ENCODE data around the gene DNASE1L1. TPM values are rescaled to one million over a fixed set of nuclear protein-coding genes. Genes with fewer than 3 reads are reported as not detected.

Gene DNASE1L1
- total RNA-seq, 1 donor from 2014 or later, result 35.1 TPM

DNA sequence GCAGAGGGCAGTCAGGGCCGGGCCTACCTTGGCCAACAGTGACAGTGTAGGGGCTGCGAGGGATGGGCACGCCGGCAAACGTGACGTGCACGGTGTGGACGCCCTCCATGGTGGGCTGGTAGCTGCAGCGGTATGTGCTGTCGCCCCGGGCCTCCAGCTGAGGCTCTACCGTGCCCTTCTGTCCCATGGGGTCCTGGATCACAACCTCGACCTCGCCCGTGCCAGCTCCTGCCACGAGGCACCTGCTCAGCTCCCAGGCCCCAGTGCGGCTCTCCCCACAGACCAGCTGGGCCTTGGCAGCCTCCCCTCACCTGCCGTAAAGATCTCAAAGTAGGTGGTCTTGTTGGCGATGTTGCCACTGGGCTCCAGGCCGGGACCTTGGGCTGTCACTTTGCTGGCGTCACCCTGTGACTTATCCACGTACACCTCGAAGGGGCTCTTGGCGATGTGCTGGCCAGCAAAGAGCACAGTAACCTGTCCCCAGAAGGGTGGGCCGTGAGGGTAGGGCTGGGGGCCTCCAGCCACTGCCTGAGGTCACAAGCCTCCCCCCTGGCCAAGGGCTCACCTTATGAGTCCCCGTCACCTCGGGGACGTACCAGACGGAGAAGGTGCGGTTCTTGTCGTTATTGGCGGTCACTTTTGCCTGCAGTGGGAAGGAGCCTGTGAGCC is 42.9 kb downstream of the DNASE1L1 start:
- peak overlapping the region; percentile 90 for H3K4me2 ChIP-seq (ENCODE audit: low read length)
- H3K4me1 Mint-ChIP-seq (ENCODE audit: low read depth, unreplicated experiment), result peaks cover 4% of the 10 kb centered on the region
- peaks cover 95% of the 10 kb centered on the region for H3K79me2 ChIP-seq (ENCODE audit: insufficient read depth, low read length)
- no peak overlapping the region for H3K27ac ChIP-seq (ENCODE audit: low read depth, low read length)
- no peaks in the 10 kb centered on the region for H3K27me3 Mint-ChIP-seq (ENCODE audit: low read depth, unreplicated experiment)
- TF ChIP-seq, protein P1, sequence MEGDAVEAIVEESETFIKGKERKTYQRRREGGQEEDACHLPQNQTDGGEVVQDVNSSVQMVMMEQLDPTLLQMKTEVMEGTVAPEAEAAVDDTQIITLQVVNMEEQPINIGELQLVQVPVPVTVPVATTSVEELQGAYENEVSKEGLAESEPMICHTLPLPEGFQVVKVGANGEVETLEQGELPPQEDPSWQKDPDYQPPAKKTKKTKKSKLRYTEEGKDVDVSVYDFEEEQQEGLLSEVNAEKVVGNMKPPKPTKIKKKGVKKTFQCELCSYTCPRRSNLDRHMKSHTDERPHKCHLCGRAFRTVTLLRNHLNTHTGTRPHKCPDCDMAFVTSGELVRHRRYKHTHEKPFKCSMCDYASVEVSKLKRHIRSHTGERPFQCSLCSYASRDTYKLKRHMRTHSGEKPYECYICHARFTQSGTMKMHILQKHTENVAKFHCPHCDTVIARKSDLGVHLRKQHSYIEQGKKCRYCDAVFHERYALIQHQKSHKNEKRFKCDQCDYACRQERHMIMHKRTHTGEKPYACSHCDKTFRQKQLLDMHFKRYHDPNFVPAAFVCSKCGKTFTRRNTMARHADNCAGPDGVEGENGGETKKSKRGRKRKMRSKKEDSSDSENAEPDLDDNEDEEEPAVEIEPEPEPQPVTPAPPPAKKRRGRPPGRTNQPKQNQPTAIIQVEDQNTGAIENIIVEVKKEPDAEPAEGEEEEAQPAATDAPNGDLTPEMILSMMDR (IDR thresholded peaks at IDR 0.05; ENCODE audit: insufficient read depth, low read depth, low read length), result no peak
- TF ChIP-seq EZH2 (IDR thresholded peaks at IDR 0.05; ENCODE audit: insufficient read depth, low read length), result no peak
- H3K36me3 Mint-ChIP-seq (ENCODE audit: low read depth, unreplicated experiment), result peaks cover 7% of the 10 kb centered on the region
- H3K4me3 Mint-ChIP-seq (ENCODE audit: unreplicated experiment), result no peak overlapping the region
- peaks cover 27% of the 10 kb centered on the region for H3K36me3 ChIP-seq (ENCODE audit: insufficient read depth, low read length)
- H3K9me3 Mint-ChIP-seq (ENCODE audit: unreplicated experiment), result no peaks in the 10 kb centered on the region
- H3K27ac Mint-ChIP-seq (ENCODE audit: unreplicated experiment), result no peak overlapping the region
- FAIRE-seq (no peak), DNase-seq (ENCODE audit: low read depth) (no peak)
- no peak overlapping the region for H2AFZ ChIP-seq (ENCODE audit: low read depth, low read length)
- no peaks in the 10 kb centered on the region for H3K9me3 ChIP-seq (ENCODE audit: insufficient read depth, low read depth, low read length)
- no peak overlapping the region for H3K4me3 ChIP-seq (ENCODE audit: insufficient read depth, low read depth, low read length)
- H3K9ac ChIP-seq (ENCODE audit: low read length), result peak overlapping the region; percentile 95
- H3K4me1 ChIP-seq (ENCODE audit: insufficient read depth, low read length), result peaks cover 22% of the 10 kb centered on the region
- peaks cover 91% of the 10 kb centered on the region for H4K20me1 ChIP-seq (ENCODE audit: insufficient read depth, low read length)
- H3K27me3 ChIP-seq (ENCODE audit: insufficient read depth, low read length), result no peaks in the 10 kb centered on the region

DNA sequence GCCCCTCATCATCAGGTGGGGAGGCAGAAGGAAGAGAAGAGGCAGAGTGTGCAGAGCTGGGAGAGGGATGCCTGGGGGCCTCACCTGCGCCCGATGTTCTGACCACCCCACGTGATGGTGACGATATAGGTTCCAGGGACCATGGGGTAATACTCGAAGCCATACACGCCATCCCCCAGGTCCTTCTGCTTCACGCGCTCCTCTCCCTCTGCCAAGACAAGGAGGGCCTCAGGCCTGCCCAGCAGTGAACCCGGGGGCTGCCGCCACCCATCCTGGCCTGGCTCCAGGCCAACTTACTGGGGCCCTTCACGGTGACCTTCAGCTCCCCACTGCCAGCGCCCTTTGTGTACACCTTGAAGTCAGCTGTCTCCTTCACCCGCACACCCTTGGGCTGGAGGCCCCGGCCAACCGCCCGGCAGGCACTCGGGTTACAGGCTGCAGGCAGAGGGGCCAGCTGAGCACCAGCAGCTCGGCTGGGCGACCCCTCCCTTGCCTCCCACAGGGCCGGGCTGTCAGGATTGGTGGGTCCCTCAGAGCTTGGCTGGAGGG is 43.9 kb downstream of the DNASE1L1 start:
- Histone ChIP-seq H3K4me1 (ENCODE audit: insufficient read depth, low read length) (peaks cover 22% of the 10 kb centered on the region), H2AFZ (ENCODE audit: low read depth, low read length) (no peak overlapping the region), H3K79me2 (ENCODE audit: insufficient read depth, low read length) (peaks cover 92% of the 10 kb centered on the region), H3K4me2 (ENCODE audit: low read length) (peak overlapping the region; percentile 90), H3K9me3 (ENCODE audit: insufficient read depth, low read depth, low read length) (no peaks in the 10 kb centered on the region), H3K36me3 (ENCODE audit: insufficient read depth, low read length) (peaks cover 27% of the 10 kb centered on the region), H3K9ac (ENCODE audit: low read length) (no peak overlapping the region), H4K20me1 (ENCODE audit: insufficient read depth, low read length) (peaks cover 92% of the 10 kb centered on the region), H3K27ac (ENCODE audit: low read depth, low read length) (no peak overlapping the region), H3K27me3 (ENCODE audit: insufficient read depth, low read length) (no peaks in the 10 kb centered on the region), H3K4me3 (ENCODE audit: insufficient read depth, low read depth, low read length) (no peak overlapping the region)
- FAIRE-seq (no peak), DNase-seq (ENCODE audit: low read depth) (no peak)
- H3K27ac Mint-ChIP-seq (ENCODE audit: unreplicated experiment), result no peak overlapping the region
- H3K9me3 Mint-ChIP-seq (ENCODE audit: unreplicated experiment), result no peaks in the 10 kb centered on the region
- no peaks in the 10 kb centered on the region for H3K27me3 Mint-ChIP-seq (ENCODE audit: low read depth, unreplicated experiment)
- peak overlapping the region; percentile 73 for H3K4me3 Mint-ChIP-seq (ENCODE audit: unreplicated experiment)
- no peak for TF ChIP-seq EZH2 (IDR thresholded peaks at IDR 0.05; ENCODE audit: insufficient read depth, low read length)
- TF ChIP-seq, protein P1 (IDR thresholded peaks at IDR 0.05; ENCODE audit: insufficient read depth, low read depth, low read length), result no peak
- peaks cover 6% of the 10 kb centered on the region for H3K4me1 Mint-ChIP-seq (ENCODE audit: low read depth, unreplicated experiment)
- H3K36me3 Mint-ChIP-seq (ENCODE audit: low read depth, unreplicated experiment), result peaks cover 7% of the 10 kb centered on the region
